K562 (cell line): ENCODE results near the gene SIGLEC9. TPM values are rescaled to one million over a fixed set of nuclear protein-coding genes. Genes with fewer than 3 reads are reported as not detected.
A peak's percentile ranks its signal among the peaks of the same experiment; 100 is the strongest.

ENCODE experiments used
- ATAC-seq: fragments of 200-7000 bp; cut with Tn5 transposase; 3 replicates; pipeline ENCODE4 v1.9.1; 2020; ENCODE audit warnings: moderate library complexity
- BruUV-seq: library from RNA; stranded (reverse); fragments of 400-500 nt; replicated peaks from 2 replicates; lab custom pipeline; 2021; lab: Mats Ljungman, UMichigan
- CTCF ChIA-PET: fragments of 300-600 bp; formaldehyde crosslinking; extraction: SDS; loops from one replicate; lab custom pipeline; 2021; ENCODE audit warnings: low intra/inter-chr PET ratio; lab: Yijun Ruan, JAX
- POLR2A ChIA-PET: fragments of 300-600, 350-650 bp; sonication (Branson Sonifier 250); formaldehyde crosslinking; extraction: SDS; loops from one replicate; lab custom pipeline; 2021; ENCODE audit warnings: antibody characterized with exemption, inconsistent platforms; lab: Yijun Ruan, JAX
- DNase-seq, 4 experiments: peaks; one replicate each; pipeline versions ENCODE4 v3.0.0 to v3.0.0-alpha.2; 2011 to 2018; ENCODE audit warnings: low spot score in 3 of 4, mixed read lengths in 3 of 4; ENCODE audit errors: extremely low read depth in 1 of 4
- FAIRE-seq: peaks from 2 replicates; lab custom pipeline; 2011; peaks lifted over from hg19 to GRCh38; lab: Jason Lieb, UNC
- H2AFZ ChIP-seq: 2 replicates; pipeline ENCODE4 v1.6.0; 2011; ENCODE audit warnings: low read depth, low read length, control low read depth, inconsistent platforms
- H3K27ac ChIP-seq: fragments of 200-600 bp; 3 replicates; pipeline ENCODE4 v1.8.0; 2011; ENCODE audit warnings: low read depth, mild to moderate bottlenecking, control low read depth, inconsistent platforms, low read length, moderate library complexity, mixed read lengths; ENCODE audit errors: extremely low read depth
- H3K27me3 ChIP-seq, 2 experiments: fragments of 300-600 bp in 1 of 2; 2 replicates in 1 of 2; 3 replicates in 1 of 2; pipeline versions ENCODE4 v1.6.0 to v1.8.0; 2011; ENCODE audit warnings: inconsistent platforms in 2 of 2, low read length in 2 of 2, mild to moderate bottlenecking in 1 of 2, mixed read lengths in 1 of 2, moderate library complexity in 1 of 2; ENCODE audit not compliant: control insufficient read depth in 2 of 2, insufficient read depth in 2 of 2
- H3K36me3 ChIP-seq: fragments of 300-600 bp; 3 replicates; pipeline ENCODE4 v1.8.0; 2011; ENCODE audit warnings: mild to moderate bottlenecking, low read length, inconsistent platforms; ENCODE audit not compliant: control insufficient read depth, insufficient read depth
- H3K4me1 ChIP-seq, 2 experiments: fragments of 200-600 bp in 1 of 2; replicated peaks in 1 of 2; 2 replicates in 1 of 2; 3 replicates in 1 of 2; pipeline versions ENCODE4 v1.5.1 to v1.8.0; 2011; ENCODE audit warnings: inconsistent platforms in 2 of 2, low read length in 2 of 2, mild to moderate bottlenecking in 1 of 2, mixed read lengths in 1 of 2, moderate library complexity in 1 of 2; ENCODE audit not compliant: control insufficient read depth in 2 of 2, insufficient read depth in 2 of 2
- H3K4me2 ChIP-seq: 2 replicates; pipeline ENCODE4 v1.6.1; 2011; ENCODE audit warnings: low read length, control low read depth, inconsistent platforms, mixed read lengths; ENCODE audit not compliant: insufficient read depth
- H3K4me3 ChIP-seq: fragments of 200-600 bp; sonication (generic), shearing (Covaris generic); 2 replicates; pipeline ENCODE4 v1.5.1; 2016; ENCODE audit warnings: control low read depth, inconsistent platforms
- H3K79me2 ChIP-seq: fragments of 200-600 bp; 3 replicates; pipeline ENCODE4 v1.8.0; 2011; ENCODE audit warnings: low read length, inconsistent platforms; ENCODE audit not compliant: control insufficient read depth, insufficient read depth
- H3K9ac ChIP-seq, 2 experiments: 2 replicates each; pipeline versions ENCODE4 v1.6.0 to v1.6.1; 2011; ENCODE audit warnings: low read depth in 2 of 2, low read length in 2 of 2, control low read depth in 1 of 2, inconsistent platforms in 1 of 2, mild to moderate bottlenecking in 1 of 2, mixed read lengths in 1 of 2; ENCODE audit not compliant: insufficient read depth in 1 of 2
- H3K9me1 ChIP-seq: one replicate; pipeline ENCODE4 v1.6.0; 2011; ENCODE audit warnings: inconsistent platforms, mild to moderate bottlenecking, low read length, moderate library complexity; ENCODE audit not compliant: control insufficient read depth, insufficient read depth
- H3K9me3 ChIP-seq: replicated peaks from 2 replicates; pipeline ENCODE4 v1.5.1; 2011; ENCODE audit warnings: low read depth, low read length, inconsistent platforms; ENCODE audit not compliant: control insufficient read depth, insufficient read depth
- H4K20me1 ChIP-seq: replicated peaks from 2 replicates; pipeline ENCODE4 v1.6.1; 2011; ENCODE audit warnings: low read length, inconsistent platforms, mixed read lengths; ENCODE audit not compliant: control insufficient read depth, insufficient read depth
- CEBPG ChIP-seq, 3 experiments: fragments of 200-800 bp in 1 of 3; sonication (Bioruptor generic) in 1 of 3; sonication (generic) in 1 of 3; formaldehyde crosslinking in 1 of 3; IDR thresholded peaks in 2 of 3; conservative IDR thresholded peaks in 1 of 3; 2 replicates each; pipeline versions ENCODE4 v1.6.1 to v1.8.0; 2016 to 2022; ENCODE audit warnings: missing compliant biosample characterization in 2 of 3, missing genetic modification characterization in 2 of 3, mild to moderate bottlenecking in 1 of 3, missing genetic modification reagents in 1 of 3
- SMAD4 ChIP-seq: fragments of 250-450 bp; sonication (Bioruptor Pico); conservative IDR thresholded peaks from 2 replicates; pipeline ENCODE4 v1.8.0; 2021; ENCODE audit warnings: inconsistent platforms, mild to moderate bottlenecking, moderate library complexity
- TARDBP ChIP-seq: fragments of 450-650 bp; IDR thresholded peaks from 2 replicates; pipeline ENCODE4 v1.6.1; 2016
- ZBTB7A ChIP-seq: IDR thresholded peaks from 2 replicates; pipeline ENCODE4 v1.6.1; 2011; ENCODE audit warnings: low read depth, mild to moderate bottlenecking, low read length, moderate library complexity, borderline replicate concordance; ENCODE audit not compliant: control insufficient read depth
- WGBS: fragments of 100-300 bp; shearing (Covaris generic); methylation state at CpG from one replicate; pipeline ENCODE4 v1.1.6; 2016; ENCODE audit warnings: low coverage, mixed read lengths; ENCODE audit not compliant: insufficient coverage; ENCODE audit errors: missing lambda C conversion rate; 5-methylcytosine and 5-hydroxymethylcytosine counted together
- in situ Hi-C: fragments of 300-500 bp; cut with MboI; formaldehyde crosslinking; loops from 4 replicates; pipeline ENCODE4 v1.15.0; 2018; ENCODE audit warnings: inconsistent platforms, mixed read lengths
- intact Hi-C: fragments of 100-400 bp; cut with micrococcal nuclease; formaldehyde crosslinking; loops from 2 replicates; pipeline ENCODE4 v1.14.2; 2022
- polyA plus RNA-seq, 8 experiments: library from polyadenylated mRNA; depleted of rRNA in 4 of 8; stranded (reverse) in 5 of 8; unstranded in 3 of 8; fragments of >200 nt; fragmentation: Nextera tagmentation in 2 of 8; fragmentation: Illumina TruSeq in 1 of 8; extraction: Ambion mirVana in 2 of 8; extraction: Trizol in 1 of 8; gene quantifications; 2 replicates each; pipeline versions ENCODE4 v1.2.1 to v1.2.3, GENCODE V29; 2011 to 2014; ENCODE audit warnings: inconsistent platforms in 1 of 8, missing spikeins in 1 of 8
- total RNA-seq, 7 experiments: library from RNA; depleted of rRNA in 6 of 7; stranded (reverse); fragments of >200 nt in 6 of 7; fragmentation: Illumina TruSeq in 2 of 7; extraction: Trizol in 2 of 7; gene quantifications; 2 replicates each; pipeline versions ENCODE4 v1.2.1 to v1.2.3, GENCODE V29; 2011 to 2021; ENCODE audit warnings: low replicate concordance in 1 of 7
- TF ChIP-seq, protein P1 (sequence below): fragments of 450-650 bp; IDR thresholded peaks from 2 replicates; pipeline ENCODE4 v1.6.1; 2018; ENCODE audit not compliant: partially characterized antibody
- TF ChIP-seq, protein P2 (sequence below): fragments of 200-800 bp; sonication (Bioruptor generic); IDR thresholded peaks from 2 replicates; pipeline ENCODE4 v1.6.1; 2017; ENCODE audit warnings: missing genetic modification characterization, missing compliant biosample characterization

Gene SIGLEC9
- total and polyA plus RNA-seq, 9 of the 15 experiments (the other 6 are each of a cell fraction or from before 2014, with no cell fraction given), result 0.09 to 0.34 (median 0.22) TPM; not detected in 4

DNA sequence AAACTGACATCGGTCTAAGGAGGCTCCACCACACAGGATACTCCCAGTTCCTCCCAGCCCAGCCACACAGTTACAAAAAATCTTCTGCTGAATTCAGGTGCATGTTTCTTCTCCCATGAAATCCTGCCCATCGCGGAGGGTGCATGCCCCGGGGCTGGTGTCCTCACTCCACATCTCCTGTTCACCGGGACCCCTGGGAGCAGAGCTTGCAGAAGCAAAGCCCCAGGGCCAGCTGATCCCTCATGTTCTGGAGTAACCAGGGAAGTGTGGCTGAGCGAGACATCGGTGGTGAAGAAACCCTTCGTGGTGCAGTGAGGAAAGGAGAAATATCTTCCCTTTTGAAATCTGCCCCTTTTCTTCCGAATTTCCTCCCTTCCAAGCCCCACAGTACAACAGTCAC, 904 bp upstream of the SIGLEC9 start:
- Histone ChIP-seq H3K36me3 (no peaks in the 10 kb centered on the region), H2AFZ (no peak overlapping the region), H3K4me2 (no peak overlapping the region), H3K9me1 (no peaks in the 10 kb centered on the region), H3K27ac (no peak overlapping the region), H3K27me3 (peaks cover 2 to 33% of the 10 kb centered on the region in 2 experiments; a peak in 3 of 5 replicates), H3K9me3 (no peaks in the 10 kb centered on the region), H4K20me1 (no peaks in the 10 kb centered on the region), H3K79me2 (no peaks in the 10 kb centered on the region), H3K9ac (no peak overlapping the region), H3K4me1 (peaks cover 34% of the 10 kb centered on the region in 2 experiments), H3K4me3 (no peak overlapping the region)
- 29% methylated on average over 9 of the region's 9 CpGs for WGBS
- in situ Hi-C loops (no loop called here), intact Hi-C loops (no loop called here)
- ATAC-seq (no peak), FAIRE-seq (no peak), DNase-seq (no peak)
- no TSS peak for BruUV-seq
- ChIA-PET POLR2A (no interaction called here), CTCF (no interaction called here)
- TF ChIP-seq, protein P1, sequence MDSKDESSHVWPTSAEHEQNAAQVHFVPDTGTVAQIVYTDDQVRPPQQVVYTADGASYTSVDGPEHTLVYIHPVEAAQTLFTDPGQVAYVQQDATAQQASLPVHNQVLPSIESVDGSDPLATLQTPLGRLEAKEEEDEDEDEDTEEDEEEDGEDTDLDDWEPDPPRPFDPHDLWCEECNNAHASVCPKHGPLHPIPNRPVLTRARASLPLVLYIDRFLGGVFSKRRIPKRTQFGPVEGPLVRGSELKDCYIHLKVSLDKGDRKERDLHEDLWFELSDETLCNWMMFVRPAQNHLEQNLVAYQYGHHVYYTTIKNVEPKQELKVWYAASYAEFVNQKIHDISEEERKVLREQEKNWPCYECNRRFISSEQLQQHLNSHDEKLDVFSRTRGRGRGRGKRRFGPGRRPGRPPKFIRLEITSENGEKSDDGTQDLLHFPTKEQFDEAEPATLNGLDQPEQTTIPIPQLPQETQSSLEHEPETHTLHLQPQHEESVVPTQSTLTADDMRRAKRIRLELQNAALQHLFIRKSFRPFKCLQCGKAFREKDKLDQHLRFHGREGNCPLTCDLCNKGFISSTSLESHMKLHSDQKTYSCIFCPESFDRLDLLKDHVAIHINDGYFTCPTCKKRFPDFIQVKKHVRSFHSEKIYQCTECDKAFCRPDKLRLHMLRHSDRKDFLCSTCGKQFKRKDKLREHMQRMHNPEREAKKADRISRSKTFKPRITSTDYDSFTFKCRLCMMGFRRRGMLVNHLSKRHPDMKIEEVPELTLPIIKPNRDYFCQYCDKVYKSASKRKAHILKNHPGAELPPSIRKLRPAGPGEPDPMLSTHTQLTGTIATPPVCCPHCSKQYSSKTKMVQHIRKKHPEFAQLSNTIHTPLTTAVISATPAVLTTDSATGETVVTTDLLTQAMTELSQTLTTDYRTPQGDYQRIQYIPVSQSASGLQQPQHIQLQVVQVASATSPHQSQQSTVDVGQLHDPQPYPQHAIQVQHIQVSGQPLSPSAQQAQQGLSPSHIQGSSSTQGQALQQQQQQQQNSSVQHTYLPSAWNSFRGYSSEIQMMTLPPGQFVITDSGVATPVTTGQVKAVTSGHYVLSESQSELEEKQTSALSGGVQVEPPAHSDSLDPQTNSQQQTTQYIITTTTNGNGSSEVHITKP, result no peak
- TF ChIP-seq ZBTB7A (no peak), SMAD4 (CRISPR knock-in tag) (no peak), TARDBP (no peak), CEBPG (CRISPR knock-in tag; IDR thresholded peaks at IDR 0.05) (no peak), CEBPG (tag; conservative IDR thresholded peaks at IDR 0.05 in 1 of 2, IDR thresholded peaks at IDR 0.05 in 1 of 2) (0 out of 4 replicates have a peak, but pooled peaks have one; percentile 1 to 3)
- TF ChIP-seq, protein P2, sequence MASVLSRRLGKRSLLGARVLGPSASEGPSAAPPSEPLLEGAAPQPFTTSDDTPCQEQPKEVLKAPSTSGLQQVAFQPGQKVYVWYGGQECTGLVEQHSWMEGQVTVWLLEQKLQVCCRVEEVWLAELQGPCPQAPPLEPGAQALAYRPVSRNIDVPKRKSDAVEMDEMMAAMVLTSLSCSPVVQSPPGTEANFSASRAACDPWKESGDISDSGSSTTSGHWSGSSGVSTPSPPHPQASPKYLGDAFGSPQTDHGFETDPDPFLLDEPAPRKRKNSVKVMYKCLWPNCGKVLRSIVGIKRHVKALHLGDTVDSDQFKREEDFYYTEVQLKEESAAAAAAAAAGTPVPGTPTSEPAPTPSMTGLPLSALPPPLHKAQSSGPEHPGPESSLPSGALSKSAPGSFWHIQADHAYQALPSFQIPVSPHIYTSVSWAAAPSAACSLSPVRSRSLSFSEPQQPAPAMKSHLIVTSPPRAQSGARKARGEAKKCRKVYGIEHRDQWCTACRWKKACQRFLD (CRISPR knock-in tag), result 0 out of 2 replicates have a peak, but pooled peaks have one; percentile 31
